Osteocyte (in vitro differentiated cells): Measurements from ENCODE around the gene BTD. TPM values are rescaled to one million over a fixed set of nuclear protein-coding genes. Genes with fewer than 3 reads are reported as not detected.
A peak's percentile ranks its signal among the peaks of the same experiment; 100 is the strongest.

Experiments
- DNase-seq: peaks from one replicate; pipeline ENCODE4 v3.0.0; 2021; ENCODE audit warnings: mixed read lengths; ENCODE audit not compliant: unreplicated experiment; ENCODE audit errors: extremely low spot score
- H3K27ac Mint-ChIP-seq: one replicate; pipeline ENCODE4 v1.8.0; 2021; ENCODE audit warnings: mild to moderate bottlenecking, mixed read lengths; ENCODE audit not compliant: unreplicated experiment
- H3K27me3 Mint-ChIP-seq: one replicate; pipeline ENCODE4 v1.8.0; 2021; ENCODE audit warnings: mixed read lengths; ENCODE audit not compliant: unreplicated experiment
- H3K36me3 Mint-ChIP-seq: one replicate; pipeline ENCODE4 v1.8.0; 2021; ENCODE audit warnings: mixed read lengths; ENCODE audit not compliant: unreplicated experiment
- H3K4me1 Mint-ChIP-seq: one replicate; pipeline ENCODE4 v1.8.0; 2021; ENCODE audit warnings: mixed read lengths; ENCODE audit not compliant: unreplicated experiment
- H3K4me3 Mint-ChIP-seq: one replicate; pipeline ENCODE4 v1.8.0; 2021; ENCODE audit warnings: mild to moderate bottlenecking, moderate library complexity, mixed read lengths; ENCODE audit not compliant: unreplicated experiment
- H3K9me3 Mint-ChIP-seq: one replicate; pipeline ENCODE4 v1.8.0; 2021; ENCODE audit warnings: mixed read lengths; ENCODE audit not compliant: unreplicated experiment
- total RNA-seq: library from RNA; stranded (reverse); gene quantifications from 2 replicates; pipeline ENCODE4 v1.2.1, GENCODE V29; 2021
- TF ChIP-seq, protein P1 (sequence below): fragments of 200-600 bp; sonication (generic); IDR thresholded peaks from 2 replicates; pipeline ENCODE4 v1.5.0; 2021; ENCODE audit warnings: antibody characterized with exemption, mild to moderate bottlenecking, moderate library complexity

BTD gene
- total RNA-seq, 1 donor from 2014 or later = 28.9 TPM

DNA sequence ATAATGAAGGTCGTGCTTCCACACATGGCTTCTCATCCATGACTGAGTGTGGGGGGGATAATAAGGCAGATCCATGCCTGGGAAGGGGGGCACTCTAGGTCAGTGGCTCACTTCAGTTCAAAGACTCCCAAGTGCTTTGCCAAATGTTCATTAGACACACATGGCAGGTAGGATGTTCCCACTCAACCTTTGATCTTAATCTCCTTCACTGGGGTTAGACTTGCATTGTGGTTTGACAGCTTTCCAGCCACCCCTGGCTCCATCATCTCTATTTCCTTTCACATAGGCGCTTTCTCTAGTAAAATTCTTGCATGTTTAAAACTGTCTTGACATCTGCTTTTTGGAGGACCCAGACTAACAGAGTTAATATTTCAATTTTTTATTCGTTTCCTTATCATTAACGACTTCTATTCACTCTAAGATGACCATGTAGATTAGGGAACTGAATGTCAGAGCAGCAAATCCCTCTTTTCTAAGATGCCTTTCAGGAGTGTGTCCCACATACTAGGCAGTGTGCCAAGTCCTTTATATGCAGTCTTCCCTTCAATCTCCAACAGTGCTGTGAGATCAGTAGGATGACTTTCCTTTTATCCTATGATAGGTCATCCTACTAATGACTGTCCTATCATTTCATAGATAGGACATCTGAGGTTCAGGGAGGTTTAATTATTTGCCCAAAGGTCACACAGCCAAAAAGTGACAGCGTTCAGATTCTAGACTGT is 57.9 kb downstream of the BTD start:
- Mint-ChIP-seq H3K27ac (peak overlapping the region; percentile 16), H3K27me3 (no peaks in the 10 kb centered on the region), H3K4me1 (peaks cover 16% of the 10 kb centered on the region), H3K36me3 (peaks cover 12% of the 10 kb centered on the region), H3K4me3 (no peak overlapping the region), H3K9me3 (peaks cover 19% of the 10 kb centered on the region)
- TF ChIP-seq, protein P1, sequence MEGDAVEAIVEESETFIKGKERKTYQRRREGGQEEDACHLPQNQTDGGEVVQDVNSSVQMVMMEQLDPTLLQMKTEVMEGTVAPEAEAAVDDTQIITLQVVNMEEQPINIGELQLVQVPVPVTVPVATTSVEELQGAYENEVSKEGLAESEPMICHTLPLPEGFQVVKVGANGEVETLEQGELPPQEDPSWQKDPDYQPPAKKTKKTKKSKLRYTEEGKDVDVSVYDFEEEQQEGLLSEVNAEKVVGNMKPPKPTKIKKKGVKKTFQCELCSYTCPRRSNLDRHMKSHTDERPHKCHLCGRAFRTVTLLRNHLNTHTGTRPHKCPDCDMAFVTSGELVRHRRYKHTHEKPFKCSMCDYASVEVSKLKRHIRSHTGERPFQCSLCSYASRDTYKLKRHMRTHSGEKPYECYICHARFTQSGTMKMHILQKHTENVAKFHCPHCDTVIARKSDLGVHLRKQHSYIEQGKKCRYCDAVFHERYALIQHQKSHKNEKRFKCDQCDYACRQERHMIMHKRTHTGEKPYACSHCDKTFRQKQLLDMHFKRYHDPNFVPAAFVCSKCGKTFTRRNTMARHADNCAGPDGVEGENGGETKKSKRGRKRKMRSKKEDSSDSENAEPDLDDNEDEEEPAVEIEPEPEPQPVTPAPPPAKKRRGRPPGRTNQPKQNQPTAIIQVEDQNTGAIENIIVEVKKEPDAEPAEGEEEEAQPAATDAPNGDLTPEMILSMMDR = no peak
- no peak for DNase-seq

DNA sequence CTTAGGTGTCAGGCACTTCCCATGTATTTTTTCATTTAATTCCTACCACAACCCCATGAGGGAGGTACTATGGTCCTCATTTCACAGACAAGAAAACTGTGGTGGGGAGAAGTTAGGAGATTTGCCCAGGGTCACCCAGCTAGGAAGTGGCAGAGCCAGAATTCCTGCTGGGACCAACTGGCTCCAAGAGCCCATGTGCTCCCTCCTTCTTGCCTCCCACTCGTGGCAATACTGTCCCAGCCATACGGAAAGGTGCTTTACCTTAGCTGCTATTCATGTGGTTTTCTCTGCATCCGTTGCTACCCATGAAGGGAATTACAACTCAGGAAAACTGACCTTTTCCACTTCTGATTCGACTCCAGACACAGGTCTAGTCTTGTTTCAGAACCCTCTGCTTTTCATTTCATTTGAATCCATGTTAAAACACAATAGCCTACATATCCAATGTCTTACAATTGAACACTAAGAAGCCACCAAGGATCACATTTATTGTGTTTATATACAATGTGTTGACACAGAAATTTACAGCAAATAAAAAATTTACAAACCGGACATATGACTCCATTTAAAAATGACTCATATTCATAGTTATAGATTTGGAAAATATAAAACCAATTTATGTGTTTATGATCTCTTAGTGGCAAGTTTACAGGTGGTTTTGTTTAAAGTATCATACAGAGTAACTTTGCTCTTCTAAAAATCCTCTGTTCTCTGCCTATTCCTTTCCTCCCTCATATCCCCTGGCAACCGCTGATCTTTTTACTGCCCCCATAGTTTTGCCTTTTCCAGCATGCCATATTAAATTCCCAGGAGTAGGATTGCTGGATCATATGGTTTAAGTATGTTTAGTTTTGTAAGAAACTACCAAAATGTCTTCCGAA is 58.8 kb downstream of the BTD start:
- H3K27me3 Mint-ChIP-seq = no peaks in the 10 kb centered on the region
- peak overlapping the region; percentile 37 for H3K27ac Mint-ChIP-seq
- H3K9me3 Mint-ChIP-seq = peaks cover 24% of the 10 kb centered on the region
- H3K4me1 Mint-ChIP-seq = peaks cover 16% of the 10 kb centered on the region
- DNase-seq = no peak
- TF ChIP-seq, protein P1 = no peak
- no peak overlapping the region for H3K4me3 Mint-ChIP-seq
- peaks cover 17% of the 10 kb centered on the region for H3K36me3 Mint-ChIP-seq

DNA sequence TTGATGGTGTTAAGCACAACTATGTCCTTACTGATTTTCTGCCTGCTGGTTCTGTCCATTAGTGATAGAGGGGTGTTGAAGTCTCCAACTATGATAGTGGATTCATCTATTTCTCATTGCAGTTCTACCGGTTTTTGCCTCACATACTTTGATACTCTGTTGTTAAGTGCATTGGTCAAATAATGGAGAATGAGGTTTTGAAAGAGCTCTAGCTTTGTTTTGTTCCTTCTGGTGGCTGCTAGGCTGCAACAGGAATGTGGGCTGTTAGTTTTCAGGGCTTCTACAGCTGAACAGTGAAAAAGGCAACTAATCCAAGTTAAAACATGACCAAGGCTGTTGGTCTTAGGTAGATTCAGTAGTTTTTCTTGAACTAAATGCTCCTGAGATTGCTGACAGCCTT is 62.6 kb downstream of the BTD start:
- H3K4me3 Mint-ChIP-seq = no peak overlapping the region
- peaks cover 20% of the 10 kb centered on the region for H3K9me3 Mint-ChIP-seq
- H3K4me1 Mint-ChIP-seq = peaks cover 19% of the 10 kb centered on the region
- no peaks in the 10 kb centered on the region for H3K27me3 Mint-ChIP-seq
- no peak for DNase-seq
- TF ChIP-seq, protein P1 = no peak
- H3K27ac Mint-ChIP-seq = no peak overlapping the region
- peaks cover 45% of the 10 kb centered on the region for H3K36me3 Mint-ChIP-seq

DNA sequence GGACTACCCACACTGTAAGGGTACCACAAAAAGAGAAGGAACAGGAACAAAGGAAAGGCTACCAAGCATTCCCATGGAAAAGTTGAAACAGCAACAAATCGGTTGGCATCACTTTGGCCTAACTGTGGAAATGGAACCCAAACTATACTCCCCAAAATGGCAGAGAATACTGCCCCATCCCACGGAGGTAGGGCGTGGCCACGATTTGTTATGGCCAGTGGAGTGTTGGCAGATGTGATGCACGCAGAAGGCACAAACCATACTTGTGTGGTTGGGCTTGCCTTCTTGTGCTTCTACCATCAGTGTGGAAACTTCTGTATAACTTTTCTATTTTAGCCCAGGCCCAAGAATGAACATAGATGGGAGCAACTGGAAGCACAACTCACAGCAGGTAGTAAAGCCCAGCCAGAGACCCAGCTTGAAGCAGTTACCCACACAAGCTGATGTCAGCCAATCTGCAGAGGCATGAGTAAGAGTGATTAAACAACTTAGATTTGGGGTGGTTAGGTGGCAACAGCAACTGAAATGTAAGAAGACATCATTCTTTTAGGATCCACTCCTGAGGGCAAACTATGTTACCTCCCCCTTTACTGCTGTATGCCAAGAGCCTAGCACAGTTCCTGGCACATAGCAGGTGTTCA is 64.1 kb downstream of the BTD start:
- Mint-ChIP-seq H3K27me3 (no peaks in the 10 kb centered on the region), H3K4me3 (no peak overlapping the region), H3K9me3 (peaks cover 20% of the 10 kb centered on the region), H3K4me1 (peaks cover 12% of the 10 kb centered on the region), H3K27ac (no peak overlapping the region), H3K36me3 (peaks cover 58% of the 10 kb centered on the region)
- TF ChIP-seq, protein P1 = no peak
- DNase-seq = no peak
